Measurements from ENCODE around the gene CFAP92.

Gene CFAP92, protein sequence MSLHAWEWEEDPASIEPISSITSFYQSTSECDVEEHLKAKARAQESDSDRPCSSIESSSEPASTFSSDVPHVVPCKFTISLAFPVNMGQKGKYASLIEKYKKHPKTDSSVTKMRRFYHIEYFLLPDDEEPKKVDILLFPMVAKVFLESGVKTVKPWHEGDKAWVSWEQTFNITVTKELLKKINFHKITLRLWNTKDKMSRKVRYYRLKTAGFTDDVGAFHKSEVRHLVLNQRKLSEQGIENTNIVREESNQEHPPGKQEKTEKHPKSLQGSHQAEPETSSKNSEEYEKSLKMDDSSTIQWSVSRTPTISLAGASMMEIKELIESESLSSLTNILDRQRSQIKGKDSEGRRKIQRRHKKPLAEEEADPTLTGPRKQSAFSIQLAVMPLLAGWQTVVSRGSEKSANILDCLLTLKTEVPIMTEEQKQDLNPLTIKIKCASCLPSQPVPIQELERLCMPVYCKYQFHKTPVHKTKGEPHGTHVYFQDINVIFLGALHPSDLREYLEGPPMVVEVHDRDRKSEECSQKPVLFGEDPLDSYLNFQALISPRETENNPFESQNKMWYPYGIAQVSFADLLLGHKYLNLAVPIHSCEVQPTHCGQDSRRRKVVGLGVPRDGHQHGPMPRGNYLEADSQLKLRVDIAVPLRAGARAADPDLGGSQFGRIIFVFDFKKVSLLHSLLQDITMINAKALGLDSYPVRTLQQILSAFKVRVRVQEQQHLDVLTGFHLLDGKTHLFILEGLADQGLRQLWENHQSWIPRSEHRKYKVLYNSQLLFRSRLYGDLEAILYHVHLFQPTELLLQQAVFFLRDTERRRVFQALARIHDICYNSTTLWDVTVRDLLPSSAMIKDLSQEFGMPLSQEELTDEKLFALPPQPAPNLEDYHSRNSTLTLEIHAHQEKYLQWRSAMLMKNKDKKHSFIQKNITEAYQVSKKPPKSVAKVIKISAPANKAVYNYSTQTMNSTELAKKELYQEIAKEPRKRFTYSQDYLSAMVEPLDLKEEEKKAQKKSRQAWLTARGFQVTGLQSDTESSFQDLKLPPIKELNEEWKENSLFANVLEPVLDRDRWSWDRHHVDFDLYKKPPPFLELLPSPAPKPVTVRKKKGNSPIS

DNA sequence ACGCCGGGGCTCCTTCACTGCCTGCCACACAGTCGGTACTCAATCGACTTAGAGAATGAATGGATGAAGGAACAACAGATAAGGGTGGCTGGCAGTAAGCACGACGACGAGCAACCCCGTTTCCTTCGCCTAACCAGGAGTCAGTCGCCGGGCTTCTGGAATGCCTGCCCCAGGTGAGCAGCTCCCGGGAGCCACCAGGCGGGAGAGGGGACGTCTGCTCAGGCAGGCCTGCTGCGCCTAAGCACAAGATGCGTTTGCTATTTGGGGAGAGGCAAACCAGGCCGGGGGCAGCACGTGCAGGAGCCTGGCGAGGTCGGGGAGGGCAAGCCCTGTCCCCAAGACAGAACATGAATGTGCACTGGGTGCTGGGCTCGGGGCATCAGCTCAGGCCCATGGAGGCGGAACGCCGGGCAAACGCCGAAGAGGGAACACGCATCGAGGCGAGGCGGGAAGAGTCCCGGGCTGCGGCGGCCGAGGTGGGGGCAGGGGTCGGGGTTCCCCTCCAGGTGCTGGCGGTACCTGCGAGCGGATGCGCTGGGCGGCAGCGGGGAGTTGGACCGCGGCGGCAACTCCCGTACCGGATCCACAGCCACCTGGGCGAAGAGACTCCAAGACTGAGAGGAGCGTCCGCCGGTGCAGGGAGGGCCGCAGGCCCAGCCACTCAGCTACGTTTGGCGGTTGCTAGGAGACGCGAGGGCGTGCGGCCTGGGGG is at the start of gene CFAP92:
Gene CFAP92, minus strand, starts transcription at position 616 of the 712 bp plus-strand sequence. CDS start 772 bp downstream, outside the sequence.
- peak; percentile 86 for DNase-seq

DNA sequence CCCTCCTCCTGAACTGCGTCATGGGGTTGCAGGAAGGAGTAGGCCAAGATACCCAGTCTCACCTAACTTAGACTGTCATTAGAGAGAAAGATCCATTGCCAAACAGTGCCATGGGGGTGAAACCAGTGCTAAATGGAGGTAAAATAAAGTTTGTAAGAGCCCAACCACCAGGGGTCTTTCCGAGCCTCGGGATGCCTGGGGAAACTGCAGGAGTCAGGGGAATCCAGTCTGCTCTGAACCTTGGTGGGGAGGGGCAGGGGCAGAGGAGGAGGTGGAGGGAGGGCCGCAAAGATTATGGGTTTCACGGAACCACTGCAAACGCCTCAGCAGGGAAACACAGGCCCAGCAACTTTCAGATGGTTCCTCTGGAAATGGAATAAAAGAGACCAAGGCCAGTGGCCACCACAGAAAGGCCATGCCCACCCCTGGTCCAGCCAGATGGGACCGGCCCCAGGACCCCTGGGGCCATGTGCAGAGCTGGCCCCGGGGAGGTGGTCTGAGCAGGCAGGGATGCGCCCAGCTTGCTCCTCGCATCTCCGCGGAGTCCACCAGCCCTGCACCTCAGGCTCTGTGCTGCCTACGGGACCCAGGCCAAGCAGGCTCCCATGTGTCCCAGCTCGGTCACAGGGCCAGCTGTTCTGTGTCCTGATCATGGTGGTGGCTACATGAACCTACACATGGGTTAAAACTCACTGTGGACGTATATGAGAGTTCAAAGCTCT is 46.9 kb upstream of the CFAP92 start:
- no peak for DNase-seq

DNA sequence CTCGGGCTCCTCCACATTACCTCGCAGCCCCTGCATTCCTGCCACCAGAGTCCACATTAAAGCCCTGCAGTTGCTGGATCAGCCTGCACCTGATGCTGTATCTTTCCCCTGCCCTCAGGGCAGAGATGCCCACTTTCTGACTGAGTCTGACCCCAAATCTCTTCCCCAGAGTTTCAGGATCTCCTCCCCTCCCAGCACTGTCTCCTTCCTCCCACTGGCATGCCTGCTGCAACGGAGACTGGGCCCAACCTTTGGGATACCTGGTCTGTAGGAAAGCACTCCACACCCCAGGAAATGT is 46.1 kb upstream of the CFAP92 start:
- no peak for DNase-seq

DNA sequence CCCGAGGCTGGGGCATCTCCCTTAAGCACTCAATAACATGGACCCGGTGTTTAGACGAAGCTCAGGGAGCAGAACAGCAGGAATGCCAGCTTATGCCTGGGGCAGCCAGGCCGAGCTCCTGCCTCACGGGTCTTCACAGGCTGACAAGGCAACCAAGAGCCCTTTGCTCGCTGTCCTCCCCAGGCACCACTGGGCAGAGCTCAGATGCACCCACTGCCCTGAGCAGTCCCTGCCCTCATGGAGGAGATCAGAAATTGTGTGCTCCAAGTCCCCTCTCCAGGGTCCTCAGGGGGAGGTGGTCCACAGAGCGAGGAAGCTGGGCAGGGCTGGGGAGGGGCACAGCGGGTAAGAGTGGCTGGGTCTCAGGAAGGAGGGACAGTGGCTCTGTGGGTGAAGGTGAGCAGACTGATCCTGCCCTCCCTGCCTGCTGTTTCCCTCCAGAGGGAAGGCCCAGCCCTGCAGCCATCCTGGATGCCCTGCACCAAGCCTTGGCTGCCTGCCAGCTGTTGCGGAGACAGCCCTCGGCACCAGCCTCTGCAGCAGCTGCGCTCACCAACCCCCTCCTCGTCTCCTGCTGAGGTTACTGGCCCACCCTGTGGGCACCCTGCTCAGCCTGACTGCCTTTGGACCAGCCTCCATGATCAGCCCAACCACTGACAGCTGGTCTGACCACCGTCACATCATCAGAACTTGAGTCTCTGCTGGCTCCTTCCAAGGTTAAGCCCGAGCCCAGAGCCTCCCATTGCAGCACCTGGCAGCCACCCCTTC is 45.6 kb upstream of the CFAP92 start:
- peak; percentile 86 for DNase-seq

DNA sequence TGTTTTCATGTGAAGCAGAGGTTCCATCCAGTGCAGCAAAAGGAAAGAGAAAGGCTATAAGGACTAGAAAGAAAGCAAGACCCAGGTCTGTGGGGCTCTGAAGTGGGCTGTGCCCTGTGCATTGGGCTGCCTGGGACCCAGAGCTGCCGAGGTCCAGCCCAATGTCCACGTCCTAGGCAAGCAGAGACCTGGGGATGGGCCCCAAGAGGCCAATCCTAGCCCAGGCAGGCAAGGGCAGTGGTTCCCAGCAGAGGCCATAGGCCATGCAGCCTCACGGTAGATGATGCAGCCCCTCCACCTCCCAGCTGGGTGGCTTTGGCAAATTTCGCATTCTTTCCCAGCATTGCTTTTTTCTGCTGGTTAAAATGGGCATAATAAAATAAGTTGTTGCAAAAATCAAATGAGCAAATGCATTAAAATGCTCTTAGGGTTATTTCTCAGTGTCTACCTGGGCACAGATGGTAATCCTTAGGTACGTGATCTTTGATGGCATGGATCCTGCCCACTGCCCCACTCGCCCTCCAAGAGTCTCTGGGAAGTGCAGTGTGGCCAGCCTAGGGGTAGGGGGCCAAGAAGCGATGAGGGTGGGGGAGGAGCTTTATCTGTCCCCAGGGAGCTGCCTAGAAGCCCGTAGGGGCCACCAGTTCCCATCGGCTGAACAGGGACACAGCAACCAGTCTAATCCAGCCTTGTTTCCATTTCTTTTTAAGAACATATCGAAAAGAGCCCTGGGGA is 44.4 kb upstream of the CFAP92 start:
- no peak for DNase-seq

DNA sequence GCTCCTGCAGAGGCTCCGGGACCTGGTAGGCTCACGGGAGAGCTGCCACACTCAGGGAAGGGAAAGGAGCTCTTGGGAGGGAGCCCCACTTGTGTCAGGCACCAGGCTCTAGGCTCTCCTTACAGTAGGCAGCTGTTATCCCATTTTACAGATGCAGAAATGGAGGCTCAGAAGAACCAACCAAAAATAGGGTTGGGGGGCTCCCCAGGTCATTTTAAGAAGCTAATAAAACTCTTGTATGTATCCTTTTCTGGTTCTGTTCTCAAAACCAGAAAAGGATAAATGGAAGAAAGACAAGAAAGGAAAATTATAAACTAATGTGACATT is 43.2 kb upstream of the CFAP92 start:
- DNase-seq, result no peak

DNA sequence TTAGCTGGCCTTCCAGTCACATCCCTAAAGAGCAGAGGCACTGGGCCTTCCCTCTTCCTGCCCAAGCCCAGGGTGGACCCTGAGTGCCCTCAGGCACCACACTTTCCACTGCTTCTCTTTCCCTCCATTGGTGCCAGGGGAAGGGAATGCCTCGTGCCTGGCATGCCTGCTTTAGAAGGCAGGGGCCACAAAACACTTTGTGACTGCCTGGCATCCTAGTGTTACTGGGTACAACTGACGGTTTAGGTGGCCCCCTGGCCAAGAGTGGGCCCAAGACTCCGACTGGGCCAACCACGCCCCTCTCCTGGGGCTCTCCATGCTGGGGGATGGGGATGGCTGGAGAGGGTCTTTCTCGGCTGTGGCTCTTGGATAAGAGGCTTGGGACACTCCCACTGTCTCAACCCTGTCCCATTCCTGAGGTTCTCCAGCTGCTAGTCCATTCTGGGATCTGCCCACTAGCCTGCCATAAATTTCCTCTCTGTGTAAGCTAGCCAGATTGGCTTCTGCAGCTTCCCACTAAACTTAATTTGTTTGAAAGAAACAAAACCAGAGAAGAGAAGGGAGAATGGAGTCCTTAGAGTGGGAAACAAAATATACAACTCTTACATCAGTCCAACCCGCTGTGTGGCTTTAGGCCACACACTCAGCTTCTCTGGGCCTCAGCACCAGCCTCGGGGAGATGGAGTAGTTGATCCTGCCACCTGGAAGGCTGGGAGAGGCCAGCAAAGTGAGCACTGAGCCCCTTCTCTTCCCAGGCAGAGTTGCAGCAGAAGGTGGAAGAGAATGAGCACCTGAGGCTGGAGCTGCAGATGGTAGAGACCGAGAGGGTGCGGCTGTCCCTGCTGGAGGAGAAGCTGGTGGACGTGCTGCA is 42.6 kb upstream of the CFAP92 start:
- DNase-seq, result no peak

DNA sequence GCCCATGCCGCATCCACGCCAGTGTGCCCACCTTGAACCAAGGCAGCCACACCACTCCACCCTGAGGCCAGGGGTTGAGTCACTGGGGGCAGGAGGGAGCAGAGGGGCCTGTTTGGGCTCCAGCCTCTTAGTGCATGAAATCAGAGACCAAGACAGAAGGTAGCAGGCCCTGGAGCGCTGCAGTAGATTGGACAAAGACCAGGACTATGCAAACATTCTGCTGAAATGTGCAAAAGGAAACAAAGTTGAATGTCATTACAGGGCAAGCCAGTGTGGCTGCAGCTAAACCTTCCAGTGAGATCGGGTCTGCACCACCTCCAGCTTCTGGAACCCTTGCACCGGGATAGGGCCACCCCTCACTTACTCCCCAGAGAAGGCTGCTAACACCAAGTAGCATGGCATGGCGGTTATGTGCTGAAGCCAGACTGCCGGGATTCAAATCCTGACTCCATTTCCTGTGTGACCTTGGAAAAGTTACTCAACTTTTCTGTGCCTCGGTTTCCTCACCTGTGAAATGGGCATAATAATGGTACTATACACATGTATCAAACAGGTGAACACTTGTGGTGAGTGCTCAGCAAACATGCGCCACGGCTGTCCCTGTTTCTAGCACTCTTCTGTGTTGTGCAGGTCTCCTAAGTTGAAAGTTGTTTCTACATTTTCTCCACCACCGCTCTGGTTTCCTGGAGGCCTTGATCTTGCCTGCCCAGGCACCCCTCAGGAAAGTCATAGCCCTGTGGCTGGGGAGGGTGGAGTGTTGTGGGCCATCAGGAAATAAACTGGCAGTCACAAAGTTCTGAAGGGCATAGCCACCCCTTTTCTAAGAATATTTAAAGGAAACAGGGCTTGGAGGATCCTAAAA is 41.7 kb upstream of the CFAP92 start:
- no peak for DNase-seq

DNA sequence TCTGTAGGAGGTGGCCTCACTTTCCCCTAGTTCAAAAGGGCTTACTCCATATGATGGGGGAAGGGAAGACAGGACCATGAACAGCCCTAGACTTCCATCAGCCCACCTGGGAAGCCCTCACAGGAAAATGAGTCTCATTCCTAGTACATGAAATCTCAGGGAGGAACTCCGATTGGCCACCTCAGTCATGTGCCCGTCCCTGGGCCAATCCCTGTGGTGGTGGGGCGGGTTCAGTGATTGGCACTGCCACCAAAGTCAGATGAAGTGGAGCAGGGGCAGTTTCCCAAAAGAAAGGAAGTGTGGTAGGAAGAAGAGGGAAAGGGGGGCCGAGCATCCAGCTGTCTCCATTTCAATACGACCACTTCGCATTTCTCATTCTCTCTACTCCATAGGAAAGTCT is 40.8 kb upstream of the CFAP92 start:
- DNase-seq, result no peak

DNA sequence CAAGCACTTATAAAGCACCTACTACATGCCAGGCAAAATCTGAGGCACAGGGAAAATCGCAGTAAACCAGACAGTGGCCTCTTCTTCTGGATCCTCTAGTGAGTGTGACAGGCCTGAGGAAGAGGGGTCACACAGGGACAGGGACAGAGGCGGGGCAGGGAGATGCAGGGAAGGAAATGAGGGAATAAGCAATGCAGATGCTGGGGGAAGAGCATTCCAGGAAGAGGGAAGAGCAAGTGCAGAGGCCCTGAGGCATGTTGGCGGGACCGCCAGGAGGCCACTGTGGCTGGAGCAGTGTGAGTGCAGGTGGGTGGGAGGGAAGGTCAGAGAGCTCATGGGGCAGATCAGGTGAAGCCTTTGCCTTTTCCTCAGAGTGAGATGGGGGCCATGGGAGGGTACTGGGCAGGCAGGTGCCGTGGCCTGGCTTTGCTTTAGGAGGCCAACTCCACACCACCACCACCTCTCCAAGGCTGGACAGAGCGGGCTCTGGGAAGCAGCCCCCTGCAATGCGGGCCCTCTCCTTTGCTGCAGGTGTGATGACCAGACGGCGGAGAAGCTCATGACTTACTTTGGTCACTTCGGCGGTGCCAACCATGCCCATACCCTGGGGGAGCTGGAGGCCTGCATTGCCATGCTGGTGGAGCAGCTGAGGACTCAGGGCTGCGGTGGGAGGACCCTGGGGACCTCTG is 39.9 kb upstream of the CFAP92 start:
- no peak for DNase-seq

DNA sequence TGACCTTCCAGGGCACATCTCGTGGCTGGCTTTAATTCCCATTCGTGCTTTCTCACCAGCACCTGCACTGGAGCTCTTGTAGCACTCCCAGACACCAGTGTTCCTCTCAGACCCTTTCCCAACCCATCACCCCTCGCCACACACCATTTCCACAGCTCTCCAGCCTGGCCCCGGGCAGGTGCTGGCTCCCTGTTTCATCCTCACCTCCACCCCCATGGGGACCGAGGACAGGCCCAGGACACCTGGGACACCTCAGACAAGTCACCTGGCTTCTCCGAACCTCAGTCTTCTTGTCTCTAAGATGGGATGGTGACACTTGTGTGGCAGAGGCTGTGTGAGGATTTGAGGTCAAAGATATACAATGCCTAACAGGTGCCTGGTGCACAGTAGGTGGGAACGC is 39.3 kb upstream of the CFAP92 start:
- no peak for DNase-seq

DNA sequence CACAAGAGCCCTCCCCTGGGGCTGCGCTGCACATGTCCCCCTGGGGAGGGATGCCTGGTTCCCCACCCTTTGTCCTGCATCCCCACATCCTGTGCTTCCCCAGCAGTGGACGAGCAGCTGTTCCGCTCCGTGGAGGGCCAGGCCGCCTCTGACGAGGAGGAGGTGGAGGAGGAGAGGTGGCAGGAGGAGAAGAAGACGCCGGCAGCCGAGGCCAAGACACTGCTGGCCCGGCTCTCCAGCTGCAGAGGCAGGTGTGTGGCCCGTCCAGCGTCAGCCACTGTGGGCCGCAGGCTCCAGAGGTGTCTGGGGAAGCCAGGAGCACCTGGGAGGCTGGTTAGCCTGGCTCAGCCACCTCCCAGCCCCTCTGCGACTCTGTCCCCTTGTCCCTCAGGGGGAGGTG is 38.8 kb upstream of the CFAP92 start:
- DNase-seq, result no peak

DNA sequence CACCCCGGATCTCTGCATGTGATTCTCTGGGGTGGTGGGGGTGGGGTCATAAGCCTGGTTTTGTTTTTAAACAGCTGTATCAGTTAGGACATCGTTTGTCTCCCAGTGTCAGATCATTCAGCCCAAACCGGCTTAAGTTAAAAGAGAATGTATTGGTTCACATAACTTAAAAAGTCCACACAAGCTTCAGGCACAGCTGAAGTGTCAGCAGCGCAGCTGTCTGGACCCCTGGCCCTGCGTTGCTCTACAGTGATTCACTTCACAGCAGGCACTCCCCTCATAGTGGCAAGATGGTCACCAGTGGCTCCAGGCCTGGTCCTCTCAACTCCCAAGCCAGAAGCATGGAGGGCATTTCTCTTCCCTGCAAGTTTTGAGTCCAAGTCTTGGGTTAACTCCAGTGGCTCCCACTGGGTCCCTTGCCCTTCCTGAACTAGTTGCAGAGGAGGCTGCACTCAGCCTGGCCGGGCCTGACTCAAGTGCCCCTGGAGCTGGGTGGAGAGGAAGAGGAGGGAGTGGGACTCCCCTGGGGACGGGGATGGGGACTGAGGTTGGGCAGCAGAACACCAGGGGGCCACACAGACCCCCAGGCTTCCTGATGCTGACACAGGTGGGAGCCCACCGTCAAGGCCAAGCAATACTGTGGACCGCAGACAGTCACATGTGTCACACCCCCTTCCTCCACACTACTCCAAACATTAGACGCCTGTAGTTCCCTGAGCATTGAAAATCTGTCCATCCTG is 37.8 kb upstream of the CFAP92 start:
- no peak for DNase-seq

DNA sequence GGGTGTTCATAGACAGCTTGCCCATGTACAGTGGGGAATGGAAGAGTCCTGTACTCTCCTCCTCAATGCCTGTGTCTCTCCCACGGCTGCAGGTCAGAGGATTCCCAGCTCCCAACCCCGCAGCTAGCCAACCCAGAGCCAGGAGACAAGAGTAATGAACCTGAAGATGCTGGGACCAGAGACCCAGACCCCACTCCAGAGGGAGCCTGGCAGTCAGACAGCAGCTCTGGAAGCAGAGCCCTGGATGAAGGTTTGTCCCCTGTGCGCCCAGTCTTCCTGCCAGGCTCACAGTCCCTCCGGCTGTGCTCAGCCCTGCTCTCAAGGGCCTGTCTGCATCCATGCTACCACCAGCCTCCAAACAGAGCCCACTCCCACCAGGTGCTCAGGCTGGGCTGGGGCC is 36.7 kb upstream of the CFAP92 start:
- no peak for DNase-seq

DNA sequence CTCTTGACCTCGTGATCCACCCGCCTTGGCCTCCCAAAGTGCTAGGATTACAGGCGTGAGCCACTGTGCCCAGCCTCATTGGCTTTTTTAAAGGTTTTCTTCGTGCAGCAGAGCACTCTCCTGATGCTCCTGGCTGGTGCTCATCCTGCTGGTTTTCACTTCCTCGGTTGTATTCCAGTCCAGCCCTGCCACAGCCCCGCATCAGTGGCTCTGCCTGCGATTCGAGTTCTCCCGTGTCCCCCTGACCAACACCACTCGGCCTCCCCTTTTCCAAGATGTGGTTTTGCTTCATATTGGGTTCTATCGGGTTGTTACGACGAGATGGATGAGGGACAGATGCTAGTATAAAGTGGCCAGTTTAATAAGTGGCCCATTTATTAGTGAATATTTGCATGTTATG is 35.0 kb upstream of the CFAP92 start:
- DNase-seq, result no peak

DNA sequence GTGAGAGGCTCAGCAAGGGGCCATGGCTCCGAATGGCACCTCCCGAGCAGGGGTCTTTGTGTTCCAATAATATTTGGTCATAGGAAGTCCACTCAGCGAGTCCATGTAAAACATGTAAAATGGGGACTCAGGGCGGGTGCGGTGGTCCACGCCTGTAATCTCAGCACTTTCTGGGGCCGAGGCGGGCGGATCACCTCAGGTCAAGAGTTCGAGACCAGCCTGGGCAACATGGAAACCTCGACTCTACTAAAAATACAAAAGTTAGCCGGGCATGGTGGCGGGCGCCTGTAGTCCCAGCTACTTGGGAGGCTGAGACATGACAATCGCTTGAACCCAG is 33.6 kb upstream of the CFAP92 start:
- DNase-seq, result no peak

DNA sequence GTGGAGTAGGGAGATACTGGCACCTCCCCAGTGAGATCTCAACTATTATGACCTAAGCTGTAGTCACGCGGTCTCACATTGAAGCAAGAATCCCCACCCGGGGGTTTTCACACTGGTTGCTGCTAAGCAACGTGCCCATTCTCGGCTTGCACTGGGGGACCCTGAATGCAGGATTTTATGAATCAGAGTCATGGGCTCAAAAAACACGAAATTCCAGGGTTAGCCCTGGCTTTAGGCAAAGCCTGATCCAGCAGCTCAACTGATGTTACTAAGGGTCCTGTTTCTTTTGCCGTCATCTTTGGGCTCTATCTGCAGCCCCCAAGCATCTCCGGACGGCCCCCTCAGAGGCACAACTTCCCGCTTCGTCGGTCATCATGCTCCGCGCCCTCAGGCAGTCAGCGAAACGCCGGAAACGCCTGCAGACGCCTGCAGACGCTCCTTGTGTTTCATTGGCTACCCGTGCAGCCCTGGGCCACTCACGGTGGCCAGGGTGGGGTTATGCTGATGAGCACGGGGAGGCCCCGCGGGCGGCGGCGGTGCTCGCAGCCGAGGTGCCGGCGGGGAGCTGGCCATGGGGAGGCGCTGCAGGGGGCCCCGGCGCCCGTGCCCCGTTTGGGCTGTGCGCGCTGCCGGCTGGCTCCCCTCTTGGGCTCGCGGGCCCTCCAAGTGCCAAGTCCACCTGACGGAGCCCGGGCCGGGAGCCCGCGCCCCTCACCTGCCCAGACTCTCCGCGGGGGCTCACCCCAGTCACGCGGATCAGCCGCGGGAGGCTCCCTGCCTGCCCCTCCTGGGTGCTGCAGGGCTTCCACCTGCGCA is 33.1 kb upstream of the CFAP92 start:
- DNase-seq, result peak; percentile 89
